Measurements from ENCODE around the gene RASGEF1C. TPM values are rescaled to one million over a fixed set of nuclear protein-coding genes. Genes with fewer than 3 reads are reported as not detected.

RASGEF1C gene
- total RNA-seq, 2 donors from 2014 or later, result 0.09 to 3.1 TPM

GRCh38 chr5:180052211-180052818 lies 156.7 kb downstream of the RASGEF1C start:
- 89% methylated on average over 5 of the region's 5 CpGs for WGBS
- intact Hi-C loops (cut with DNase I), result no loop called here
- no peak overlapping the region for H3K27ac ChIP-seq
- H3K9me3 ChIP-seq, result no peaks in the 10 kb centered on the region
- no peaks in the 10 kb centered on the region for H3K36me3 ChIP-seq
- H3K27me3 ChIP-seq (replicated peaks; ENCODE audit: insufficient read depth), result no peaks in the 10 kb centered on the region
- no peak for DNase-seq (ENCODE audit: low spot score)
- H3K4me3 ChIP-seq, result no peak overlapping the region
- TF ChIP-seq, protein P1, sequence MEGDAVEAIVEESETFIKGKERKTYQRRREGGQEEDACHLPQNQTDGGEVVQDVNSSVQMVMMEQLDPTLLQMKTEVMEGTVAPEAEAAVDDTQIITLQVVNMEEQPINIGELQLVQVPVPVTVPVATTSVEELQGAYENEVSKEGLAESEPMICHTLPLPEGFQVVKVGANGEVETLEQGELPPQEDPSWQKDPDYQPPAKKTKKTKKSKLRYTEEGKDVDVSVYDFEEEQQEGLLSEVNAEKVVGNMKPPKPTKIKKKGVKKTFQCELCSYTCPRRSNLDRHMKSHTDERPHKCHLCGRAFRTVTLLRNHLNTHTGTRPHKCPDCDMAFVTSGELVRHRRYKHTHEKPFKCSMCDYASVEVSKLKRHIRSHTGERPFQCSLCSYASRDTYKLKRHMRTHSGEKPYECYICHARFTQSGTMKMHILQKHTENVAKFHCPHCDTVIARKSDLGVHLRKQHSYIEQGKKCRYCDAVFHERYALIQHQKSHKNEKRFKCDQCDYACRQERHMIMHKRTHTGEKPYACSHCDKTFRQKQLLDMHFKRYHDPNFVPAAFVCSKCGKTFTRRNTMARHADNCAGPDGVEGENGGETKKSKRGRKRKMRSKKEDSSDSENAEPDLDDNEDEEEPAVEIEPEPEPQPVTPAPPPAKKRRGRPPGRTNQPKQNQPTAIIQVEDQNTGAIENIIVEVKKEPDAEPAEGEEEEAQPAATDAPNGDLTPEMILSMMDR (IDR thresholded peaks at IDR 0.05), result no peak
- TF ChIP-seq POLR2AphosphoS5 (IDR thresholded peaks at IDR 0.05) (no peak), POLR2A (IDR thresholded peaks at IDR 0.05) (no peak)
- H3K4me1 ChIP-seq (replicated peaks), result no peaks in the 10 kb centered on the region

Other genes starting within 250 kb of the RASGEF1C start
- gene RNF130, start 137.5 kb downstream of the RASGEF1C start, total RNA-seq, result 100 to 1,000 TPM in 1 of 2 donors, 10 to 100 TPM in 1; 83.8 to 116 TPM
- gene MAPK9, start 82.9 kb upstream of the RASGEF1C start, total RNA-seq, result 10 to 100 TPM; 28.8 to 38.5 TPM
- gene GFPT2, start 144.1 kb upstream of the RASGEF1C start, total RNA-seq, result 10 to 100 TPM in 1 of 2 donors, 1 to 10 TPM in 1; 3.2 to 14.0 TPM

Data from prostate gland (tissue), 2 donors.